Activated CD4-positive, alpha-beta T cell treated with anti-CD3 and anti-CD28 coated beads, Interleukin-2, Interleukin-4, amounts not matched to agents 100 ng/mL and 50 ng/mL, durations not matched to agents 16 hours and 8 hours (primary cell): Measurements from ENCODE around the gene GCA.

Source experiments
- DNase-seq: peaks from one replicate; pipeline ENCODE4 v3.0.0-alpha.2; 2020; ENCODE audit warnings: low spot score

The GCA gene

DNA sequence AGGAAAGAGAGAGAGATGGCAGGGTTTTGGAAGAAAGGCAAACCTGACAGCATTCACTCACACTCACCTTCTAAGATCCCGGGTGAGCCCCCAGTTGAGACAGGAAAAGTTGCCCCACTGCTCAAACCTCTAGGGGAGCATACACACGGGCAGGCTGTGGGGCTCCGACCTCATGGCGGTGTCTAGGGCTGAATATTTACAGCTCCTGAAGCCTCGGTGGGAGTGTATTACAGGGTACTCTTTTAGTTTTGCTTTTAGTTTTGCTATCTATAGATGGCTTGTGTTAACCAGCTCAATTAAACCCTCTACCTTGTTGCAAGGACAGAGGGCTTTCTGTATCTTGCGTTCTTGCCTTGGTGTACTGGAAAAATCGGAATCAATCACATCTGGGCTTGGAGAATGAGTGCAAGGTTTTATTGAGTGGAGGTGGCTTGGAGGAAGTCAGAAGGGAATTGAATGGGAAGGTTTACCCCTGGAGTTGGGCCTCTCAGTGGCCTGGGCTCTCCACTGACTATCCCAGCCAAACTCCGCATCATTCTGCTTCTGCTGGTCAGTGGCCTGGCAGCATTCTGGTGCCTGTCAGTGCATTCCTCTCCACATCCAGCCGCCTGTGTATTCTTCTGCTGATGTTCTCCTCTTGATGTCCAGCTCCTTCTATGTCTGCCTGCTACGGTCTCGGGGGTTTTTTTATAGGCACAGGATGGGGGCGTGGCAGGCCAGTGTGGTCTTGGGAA lies 15.3 kb upstream of the GCA start:
- no peak for DNase-seq

DNA sequence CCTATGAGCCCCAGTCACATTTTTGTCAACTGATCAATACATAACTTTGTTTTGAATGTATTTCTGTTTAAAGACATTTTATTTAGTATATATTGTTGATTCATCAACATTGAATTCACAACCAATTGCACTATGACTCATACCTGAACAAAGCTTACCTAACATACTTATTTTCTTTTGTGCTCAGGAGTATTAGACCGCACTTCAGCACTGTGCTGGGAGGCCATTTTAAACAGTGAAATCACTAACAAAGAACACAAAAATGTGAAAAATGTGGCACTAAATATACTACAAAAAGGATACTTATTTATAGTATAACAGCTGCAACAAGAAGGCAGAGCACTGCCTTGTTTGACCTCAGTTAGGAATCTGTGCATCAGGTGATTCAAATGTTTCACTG lies 13.1 kb upstream of the GCA start:
- no peak for DNase-seq

DNA sequence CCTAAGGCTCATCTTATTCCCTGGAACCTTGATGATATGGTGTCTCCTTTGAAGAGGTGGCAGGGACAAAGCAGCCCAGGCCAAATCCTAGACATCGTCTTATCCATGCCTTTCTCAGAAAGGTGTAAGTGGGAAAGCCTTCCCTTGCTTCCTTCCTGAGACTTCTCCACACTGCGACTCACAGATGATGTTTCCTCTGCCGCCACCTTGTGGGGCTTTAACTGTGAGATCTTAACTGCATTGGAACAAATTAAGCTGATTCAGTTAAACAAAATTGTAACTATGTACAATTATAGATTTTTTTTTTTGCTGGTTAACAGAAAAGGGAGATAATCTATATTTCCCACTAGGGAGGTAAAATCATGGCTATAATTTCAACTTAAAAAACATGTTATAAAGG lies 10.0 kb upstream of the GCA start:
- no peak for DNase-seq

DNA sequence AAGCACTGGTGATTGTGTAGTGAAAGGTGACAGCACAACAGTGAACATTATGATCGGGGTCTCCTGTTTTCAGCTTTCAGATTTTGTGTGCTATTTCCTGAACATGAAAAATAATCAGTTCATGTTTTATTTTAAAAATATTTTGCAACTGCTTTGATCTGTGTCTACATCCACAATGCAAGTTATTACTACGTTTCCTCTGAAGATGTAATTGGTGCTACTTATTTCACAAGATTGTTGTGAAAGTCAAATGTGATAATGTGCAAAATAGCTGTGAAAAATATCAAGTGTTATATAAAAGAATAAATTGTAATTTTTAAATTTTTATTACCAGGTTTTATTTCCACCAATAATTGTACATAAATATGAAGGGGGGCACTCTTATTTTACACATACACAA lies 6.1 kb upstream of the GCA start:
- no peak for DNase-seq

DNA sequence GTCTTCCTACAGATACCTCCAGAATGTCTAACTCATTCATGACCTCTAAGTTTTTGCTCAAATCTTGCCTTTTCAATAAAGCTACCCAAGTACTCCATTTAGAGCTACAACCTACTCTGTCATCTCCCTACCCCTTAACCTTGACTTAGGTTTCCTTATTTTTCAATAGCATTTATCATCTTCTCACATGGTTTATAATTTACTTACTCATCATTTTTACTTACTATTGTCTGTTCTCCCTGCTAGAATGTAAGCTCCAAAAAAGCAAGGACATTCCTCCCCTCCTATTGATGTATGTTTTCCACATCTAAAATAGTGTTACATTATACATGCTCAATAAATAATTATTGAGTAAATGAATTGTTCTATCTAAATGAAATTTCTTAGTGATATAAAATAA lies 3.1 kb upstream of the GCA start:
- DNase-seq, result no peak

DNA sequence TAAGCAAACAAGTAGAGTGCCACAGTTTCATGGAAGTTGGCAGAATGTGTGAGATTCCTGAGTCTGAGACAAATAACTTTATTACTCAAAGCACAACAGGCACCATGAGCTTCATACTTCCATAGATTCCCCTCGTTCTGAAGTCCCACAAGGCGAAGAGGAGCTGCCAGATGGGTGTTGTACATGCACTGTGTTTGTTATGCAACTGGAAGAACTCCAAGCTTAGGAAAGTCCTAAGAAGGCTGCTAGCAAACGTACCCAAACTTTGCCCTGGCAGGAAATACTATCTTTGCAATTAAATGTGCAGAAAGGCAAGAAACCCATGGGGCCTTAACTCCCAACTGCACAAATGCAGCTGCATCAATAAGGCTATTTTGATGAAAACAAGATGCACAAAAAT lies 1.6 kb upstream of the GCA start:
- no peak for DNase-seq

DNA sequence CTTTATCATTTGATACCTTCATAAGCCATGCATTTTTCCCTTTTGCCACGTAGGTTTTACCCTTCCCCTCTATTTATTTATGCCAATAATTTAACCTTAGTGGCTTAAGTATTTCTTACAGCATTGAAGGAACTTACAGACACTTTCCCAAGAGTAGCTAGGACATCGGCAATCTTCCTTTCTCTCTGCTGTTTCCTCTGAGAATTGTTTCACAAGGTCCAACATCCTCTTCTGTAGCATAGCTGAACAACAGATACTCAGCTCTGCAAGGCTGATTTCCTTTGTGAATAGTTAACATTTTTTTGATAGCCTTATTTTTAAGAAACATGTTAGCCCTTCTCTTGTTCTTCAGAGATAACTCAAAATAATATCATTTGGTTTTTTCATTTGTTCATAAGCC lies 1.1 kb upstream of the GCA start:
- no peak for DNase-seq

DNA sequence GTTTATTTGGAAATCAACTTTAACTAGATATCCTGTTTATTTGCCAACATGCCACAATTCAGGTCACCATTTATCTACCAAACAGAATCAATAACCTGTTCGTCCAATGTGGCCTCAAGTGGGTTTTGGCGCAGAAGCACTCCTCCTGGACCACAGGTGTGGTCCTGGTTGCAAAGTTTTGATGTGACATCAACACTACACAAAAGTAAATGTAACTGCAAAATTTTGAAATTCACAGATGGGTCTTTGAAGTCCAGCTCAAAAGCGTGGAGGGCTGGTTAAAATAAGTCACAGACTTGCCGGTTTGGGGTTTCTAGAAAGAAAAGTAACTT lies 474 bp upstream of the GCA start:
- no peak for DNase-seq

DNA sequence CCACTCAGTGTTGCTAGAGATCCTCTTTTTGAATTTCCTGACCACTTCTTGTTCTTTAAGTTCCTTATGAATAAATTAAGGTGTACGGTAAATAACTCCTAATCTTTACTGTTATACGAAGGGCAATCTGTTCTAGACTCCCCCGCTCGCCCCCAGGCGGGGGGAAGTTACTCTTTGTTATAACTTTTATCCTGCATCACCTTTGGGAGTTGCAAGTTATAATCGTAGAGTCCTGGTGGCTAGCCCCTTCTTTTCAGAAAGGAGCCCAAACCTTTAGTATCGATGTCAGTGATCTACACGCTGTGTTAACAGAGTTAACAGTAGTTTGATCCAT lies 652 bp downstream of the GCA start:
- no peak for DNase-seq

DNA sequence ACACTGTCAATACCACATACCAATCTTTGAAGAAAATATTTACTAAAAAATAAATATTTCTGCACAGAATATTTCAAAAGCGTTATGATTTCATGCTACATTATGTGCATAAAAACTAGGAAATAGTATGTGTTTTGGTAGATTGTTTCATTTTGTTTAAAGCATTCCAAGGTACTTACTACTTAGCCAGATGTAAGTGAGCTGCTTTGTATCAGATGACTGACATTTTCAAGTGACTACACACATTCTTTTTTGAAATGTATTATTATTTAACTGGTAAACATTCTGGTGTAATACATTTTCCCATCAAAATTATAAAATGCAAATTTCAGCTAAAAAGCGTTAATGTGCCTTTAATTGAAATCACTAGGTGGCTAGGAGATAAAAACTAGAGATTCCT lies 21.5 kb downstream of the GCA start:
- no peak for DNase-seq

DNA sequence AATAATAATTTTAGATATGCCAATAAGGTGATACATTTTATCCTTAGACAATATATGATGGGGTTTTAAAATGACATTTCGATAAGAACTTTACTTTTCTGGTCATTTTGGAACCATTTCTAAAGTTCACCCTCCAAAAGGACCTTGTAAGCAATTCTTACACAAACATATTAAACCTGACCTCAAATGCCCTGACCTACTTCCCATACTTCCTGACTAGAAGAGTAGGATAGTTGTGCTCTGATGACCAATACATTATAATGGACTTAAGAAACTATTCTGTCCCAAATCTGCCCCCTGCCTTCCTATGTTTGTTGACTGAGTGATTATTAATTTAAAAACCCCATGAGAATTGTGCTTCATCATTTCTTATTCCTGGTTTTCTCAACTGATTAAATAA lies 24.6 kb downstream of the GCA start:
- DNase-seq, result no peak

DNA sequence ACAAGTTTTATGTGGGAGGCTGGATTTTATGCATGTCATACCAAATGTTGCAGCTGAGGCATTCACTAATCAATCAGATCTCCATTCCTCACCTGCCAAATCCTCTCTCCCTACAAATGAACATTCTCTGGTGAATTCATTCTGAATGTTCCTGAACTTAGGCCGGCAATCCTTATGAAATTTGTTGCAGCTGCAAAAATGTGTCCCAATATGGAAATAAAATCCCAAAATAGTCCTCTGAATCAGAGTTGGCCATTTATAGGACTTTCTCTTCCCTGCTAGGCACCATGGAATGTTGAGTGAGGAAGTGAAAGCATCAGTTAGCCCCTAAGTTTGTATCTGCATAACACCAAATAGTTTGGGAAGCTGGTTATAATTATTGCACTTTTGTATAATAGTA lies 25.6 kb downstream of the GCA start:
- no peak for DNase-seq

DNA sequence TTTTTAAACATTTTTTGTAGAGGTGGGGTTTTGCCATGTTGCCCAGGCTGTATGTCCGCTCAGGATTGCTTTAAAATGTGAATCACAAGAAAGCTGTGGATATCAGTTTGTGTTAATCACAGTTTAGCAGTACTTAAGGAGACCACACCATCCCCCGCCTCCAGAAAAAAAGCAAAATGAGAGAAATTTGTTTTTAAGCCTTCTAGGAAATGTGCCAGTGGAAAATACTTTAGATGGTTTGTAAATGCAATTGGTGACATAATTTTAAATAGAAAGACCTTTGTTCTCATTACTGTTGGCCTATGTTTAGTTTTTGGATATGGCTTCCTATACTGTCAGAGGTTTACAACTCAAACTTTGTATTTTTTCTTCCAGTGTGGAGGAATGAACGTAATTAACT lies 27.0 kb downstream of the GCA start:
- DNase-seq, result no peak

DNA sequence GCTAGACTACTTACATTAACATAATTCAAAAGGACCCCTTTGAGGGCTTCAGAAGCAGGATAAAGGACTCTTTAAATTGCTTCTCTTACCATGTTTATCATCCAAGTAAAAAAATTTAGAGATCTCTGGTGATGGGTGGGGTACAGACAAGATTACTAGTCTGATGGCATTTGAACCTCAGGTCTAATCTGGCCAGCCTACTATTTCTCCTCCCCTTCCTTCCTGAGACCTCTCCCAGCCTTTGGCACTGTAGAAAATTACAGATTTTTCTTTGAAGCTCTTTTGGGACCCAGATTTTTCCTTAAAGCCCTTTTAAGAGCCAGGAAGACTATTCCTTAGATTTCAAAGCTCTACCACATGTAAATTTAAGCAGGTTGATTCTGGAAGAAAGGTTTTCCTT lies 28.9 kb downstream of the GCA start:
- DNase-seq, result no peak

DNA sequence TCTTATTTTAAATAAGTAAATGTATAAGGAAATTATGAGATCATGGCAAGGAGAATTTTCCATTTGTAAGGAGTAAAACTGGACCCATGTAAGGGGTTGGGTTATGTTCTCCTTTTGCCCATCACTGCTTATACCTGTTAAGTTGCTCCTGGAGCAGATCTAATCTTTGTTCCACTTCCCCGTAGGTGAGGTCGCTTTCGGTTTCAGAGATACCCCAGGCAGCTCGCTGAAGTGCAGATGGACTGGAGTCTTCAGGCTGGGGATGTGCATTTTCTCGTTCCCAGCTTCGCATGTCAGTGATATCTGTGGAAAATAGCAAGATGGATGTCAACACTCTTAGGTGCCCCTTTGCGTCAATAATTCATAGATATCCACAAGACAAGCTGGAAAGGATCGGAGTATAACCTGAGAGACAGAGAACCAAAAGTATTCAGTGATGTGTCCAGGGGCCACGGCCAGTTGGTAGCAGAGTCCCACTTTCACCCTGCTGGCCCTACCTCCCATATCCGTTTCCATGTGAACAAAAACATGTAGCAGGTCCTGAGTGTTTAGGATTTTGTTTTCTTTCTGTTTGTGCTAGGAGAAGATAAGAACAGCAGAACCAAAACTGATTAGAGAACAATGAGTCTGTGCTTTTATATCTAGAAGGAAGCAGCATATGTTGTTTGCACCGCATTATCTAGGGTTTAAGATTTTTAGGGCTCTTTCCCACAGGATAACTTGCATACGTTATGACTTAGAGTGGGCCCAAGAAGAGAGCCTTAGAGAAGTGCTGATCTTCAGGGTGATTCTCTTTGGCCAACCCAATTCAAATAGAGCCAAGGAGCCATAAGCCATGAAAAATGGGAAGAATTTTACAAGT lies 36.0 kb downstream of the GCA start:
- DNase-seq, result no peak

DNA sequence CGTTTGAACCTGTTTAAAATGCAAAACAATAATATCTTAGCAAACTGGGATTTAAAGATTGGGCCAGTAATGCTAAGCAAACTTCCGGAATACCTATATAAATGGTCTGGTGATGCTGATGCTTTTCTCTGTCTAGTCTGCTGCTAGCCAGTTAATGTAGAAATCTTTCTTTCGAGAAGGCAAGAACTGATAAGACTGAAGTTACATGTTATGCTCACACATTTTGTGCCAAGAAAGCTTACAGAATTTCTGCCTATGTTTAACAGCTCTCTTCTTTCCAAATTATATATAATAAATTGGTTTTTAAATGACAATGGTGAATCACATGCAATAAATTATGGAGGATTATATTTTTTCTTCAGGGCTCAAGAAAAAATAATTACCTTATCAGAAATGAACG lies 37.9 kb downstream of the GCA start:
- no peak for DNase-seq

DNA sequence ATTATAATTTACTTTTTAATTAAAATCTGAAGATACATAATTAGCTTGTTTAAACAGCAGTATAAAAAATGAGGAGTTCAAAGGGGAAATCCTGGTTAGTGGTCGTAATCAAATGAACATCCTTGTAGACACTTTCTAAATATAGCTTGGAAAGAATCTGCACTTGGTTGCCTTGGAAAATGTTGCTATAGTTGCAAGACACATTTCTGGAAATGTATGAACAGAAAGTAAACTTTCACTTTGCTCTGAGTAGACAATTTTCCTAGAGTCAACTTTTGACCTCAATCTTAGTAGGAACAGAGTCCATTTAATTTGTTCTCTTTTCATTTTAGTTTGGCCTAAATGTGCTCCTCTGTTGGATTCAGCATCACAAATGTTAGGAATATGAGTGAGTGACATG lies 38.3 kb downstream of the GCA start:
- no peak for DNase-seq

DNA sequence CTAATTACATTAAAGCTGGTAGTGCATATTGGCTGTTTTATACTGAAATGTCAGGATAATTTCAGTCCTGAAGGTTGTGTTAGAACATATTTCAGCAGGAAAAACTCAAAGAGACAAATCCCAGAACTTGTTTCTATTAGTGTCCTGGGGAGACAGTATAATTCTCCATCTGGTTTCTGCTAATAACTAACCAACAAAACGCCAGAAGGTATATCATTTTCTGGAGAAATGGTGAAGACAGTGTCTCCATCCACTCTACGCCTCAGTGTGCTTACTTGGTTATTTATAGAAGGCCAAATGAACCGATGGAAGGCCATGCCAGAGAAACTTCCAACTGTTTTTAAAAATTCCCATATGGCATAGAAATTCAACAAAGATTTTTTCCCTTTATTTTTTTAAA lies 41.6 kb downstream of the GCA start:
- no peak for DNase-seq

DNA sequence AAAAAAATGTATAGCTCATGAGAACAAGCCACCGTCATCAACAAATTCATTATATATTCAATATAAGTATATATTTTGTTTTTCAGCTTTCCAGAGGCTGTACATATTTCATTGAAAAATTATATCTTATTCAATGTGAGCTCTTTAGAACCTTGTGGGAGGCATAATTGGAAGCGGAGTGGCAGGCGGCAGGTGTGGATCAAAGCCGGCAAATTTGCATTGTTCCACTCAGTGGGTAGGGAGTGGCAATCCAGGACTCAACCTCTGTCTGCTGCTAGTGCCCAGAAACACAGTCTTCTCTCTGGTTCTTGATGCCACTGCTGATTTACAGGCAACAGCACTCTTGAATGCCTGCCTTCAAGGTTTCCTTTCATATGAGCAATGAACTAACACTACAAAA lies 46.9 kb downstream of the GCA start:
- DNase-seq, result no peak

DNA sequence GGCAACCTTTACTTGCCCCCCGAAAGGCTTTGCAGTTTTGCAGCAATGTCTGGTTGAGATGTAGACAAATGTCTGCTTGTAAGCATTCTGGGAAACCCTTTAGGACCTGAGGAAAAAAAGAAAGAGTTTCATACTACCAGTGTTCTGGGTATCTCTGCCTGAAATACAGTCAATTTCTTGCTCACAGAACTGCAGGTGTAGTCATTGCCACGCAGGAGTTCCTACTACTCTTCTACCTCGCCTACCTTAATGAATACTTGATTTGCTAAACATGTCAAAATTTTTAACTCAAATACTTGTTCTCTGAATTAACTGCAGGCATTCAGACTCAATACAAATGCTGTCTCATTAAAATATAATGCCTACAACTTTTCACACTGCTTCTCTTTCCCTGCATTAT lies 56.4 kb downstream of the GCA start:
- no peak for DNase-seq

DNA sequence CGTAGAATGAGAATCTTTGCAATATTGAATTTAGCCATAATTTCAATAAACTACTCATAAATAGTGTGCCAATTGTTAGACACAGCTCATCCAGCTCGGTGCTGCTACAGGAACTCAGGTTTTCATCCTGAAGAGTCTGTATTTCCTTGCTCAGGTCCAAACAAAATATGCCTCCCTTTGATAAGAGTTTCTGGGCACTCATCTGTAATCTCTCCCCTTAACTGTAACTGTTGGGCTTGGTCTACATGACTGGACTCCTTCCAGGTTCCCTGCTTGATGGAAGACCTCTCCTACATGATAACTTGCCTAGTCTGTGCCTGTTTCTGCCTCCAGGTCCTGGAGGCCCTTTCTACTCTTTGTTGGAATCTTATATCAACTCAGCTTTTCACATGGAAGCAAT lies 57.9 kb downstream of the GCA start:
- DNase-seq, result no peak

DNA sequence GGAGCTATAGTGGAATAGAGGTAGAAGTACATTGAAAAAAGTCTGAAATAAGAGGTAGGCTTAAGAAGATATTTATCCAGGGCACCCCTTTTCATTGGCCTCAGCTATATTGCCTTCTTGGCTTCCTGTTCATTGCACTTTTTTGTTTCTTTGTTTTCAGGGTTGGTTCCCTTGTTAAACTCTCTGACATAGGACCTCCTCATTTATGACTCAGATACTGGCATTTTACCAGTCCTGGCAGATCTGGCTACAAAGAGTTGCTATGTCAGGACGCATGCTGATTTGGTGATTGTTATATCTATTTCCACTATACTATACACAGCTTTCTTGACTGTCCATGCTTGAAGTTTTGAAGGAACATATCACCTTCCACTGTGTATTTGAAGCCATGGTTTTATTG lies 60.0 kb downstream of the GCA start:
- no peak for DNase-seq
